HFF-Myc (cell line): ENCODE measurements around the gene ZNF813.
"Not testable (repeated sequence)": the region's sequence is repeated elsewhere in the genome, so short reads cannot be mapped to it uniquely, and the experiment has no call there.

Experiments used
- DNase-seq: peaks from one replicate; pipeline ENCODE4 v3.0.0-alpha.2; 2011; ENCODE audit warnings: low read depth; ENCODE audit errors: extremely low read depth
- H3K4me3 ChIP-seq: replicated peaks from 2 replicates; pipeline ENCODE4 v1.5.1; 2011; ENCODE audit warnings: low read depth, mild to moderate bottlenecking, control low read depth, low read length
- CTCF ChIP-seq: IDR thresholded peaks from 2 replicates; pipeline ENCODE4 v1.5.1; 2012; ENCODE audit warnings: mild to moderate bottlenecking, low read depth, low read length, control low read depth; ENCODE audit errors: missing control alignments

The ZNF813 gene

GRCh38 chr19:53432088-53432661 is 35.4 kb upstream of the ZNF813 start:
- H3K4me3 ChIP-seq: peak overlapping the region; percentile 86
- no peak for TF ChIP-seq CTCF
- no peak for DNase-seq

GRCh38 chr19:53443809-53444208 is 23.7 kb upstream of the ZNF813 start:
- not testable (repeated sequence) for DNase-seq, H3K4me3 ChIP-seq

GRCh38 chr19:53447196-53447595 is 20.3 kb upstream of the ZNF813 start:
- DNase-seq, H3K4me3 ChIP-seq: not testable (repeated sequence)

GRCh38 chr19:53455828-53456227 is 11.7 kb upstream of the ZNF813 start:
- DNase-seq: no peak
- no peak overlapping the region for H3K4me3 ChIP-seq
- no peak for TF ChIP-seq CTCF

- DNase-seq, H3K4me3 ChIP-seq: not testable (repeated sequence)
Observed at GRCh38 chr19:53460131-53460721, 7.3 kb upstream of the ZNF813 start.

- DNase-seq: no peak
- no peak for TF ChIP-seq CTCF
- H3K4me3 ChIP-seq: no peak overlapping the region
Observed at GRCh38 chr19:53461866-53462265, 5.7 kb upstream of the ZNF813 start.

GRCh38 chr19:53462861-53463260 is 4.7 kb upstream of the ZNF813 start:
- TF ChIP-seq CTCF: no peak
- no peak for DNase-seq
- no peak overlapping the region for H3K4me3 ChIP-seq

- TF ChIP-seq CTCF: no peak
- DNase-seq: no peak
- no peak overlapping the region for H3K4me3 ChIP-seq
Observed at GRCh38 chr19:53463263-53463662, 4.3 kb upstream of the ZNF813 start.
